AG04449 (cell line): ENCODE data around the gene SMPD3.

Experiments used
- CTCF ChIA-PET: fragments of 350-600 bp; formaldehyde crosslinking; extraction: SDS; loops from one replicate; lab custom pipeline; 2021; ENCODE audit warnings: antibody characterized with exemption; lab: Yijun Ruan, JAX
- POLR2A ChIA-PET: fragments of 400-600, 350-600 bp; formaldehyde crosslinking; extraction: SDS; loops from one replicate; lab custom pipeline; 2020; ENCODE audit warnings: antibody characterized with exemption, inconsistent platforms; lab: Yijun Ruan, JAX
- DNase-seq: peaks from one replicate; pipeline ENCODE4 v3.0.0-alpha.2; 2010; ENCODE audit warnings: low read depth, low spot score
- H3K4me3 ChIP-seq: 2 replicates; pipeline ENCODE4 v1.5.1; 2011; ENCODE audit warnings: low read depth, mild to moderate bottlenecking, control low read depth, low read length
- CTCF ChIP-seq: IDR thresholded peaks from one replicate; pipeline ENCODE4 v1.5.1; 2011; ENCODE audit warnings: mild to moderate bottlenecking, moderate library complexity, low read length, control low read depth, inconsistent platforms; ENCODE audit not compliant: insufficient read depth; ENCODE audit errors: missing control alignments

The SMPD3 gene

GRCh38 chr16:68371706-68372380 lies 76.5 kb downstream of the SMPD3 start:
- TF ChIP-seq CTCF = no peak
- POLR2A ChIA-PET = no interaction called here
- CTCF ChIA-PET = interaction anchor here (1.4 to 1.5 kb wide), 2 partner anchors 9 to 25 kb away, joined by 3 to 7 read pairs; no protein-coding TSS in a partner anchor
- no peak overlapping the region for H3K4me3 ChIP-seq
- no peak for DNase-seq

GRCh38 chr16:68371276-68371651 lies 77.0 kb downstream of the SMPD3 start:
- no peak overlapping the region for H3K4me3 ChIP-seq
- POLR2A ChIA-PET = no interaction called here
- CTCF ChIA-PET = interaction anchor here (1.0 to 7.3 kb wide), 4 partner anchors 9 to 138 kb away, joined by 3 to 46 read pairs (median 5); no protein-coding TSS in a partner anchor
- TF ChIP-seq CTCF = no peak
- no peak for DNase-seq

GRCh38 chr16:68370581-68371275 lies 77.6 kb downstream of the SMPD3 start:
- H3K4me3 ChIP-seq = no peak overlapping the region
- no peak for DNase-seq
- ChIA-PET POLR2A (no interaction called here), CTCF (interaction anchor here (1.0 to 7.3 kb wide), 3 partner anchors 8 to 138 kb away, joined by 3 to 46 read pairs (median 3); no protein-coding TSS in a partner anchor)
- TF ChIP-seq CTCF = no peak

- no peak for TF ChIP-seq CTCF
- H3K4me3 ChIP-seq = no peak overlapping the region
- POLR2A ChIA-PET = no interaction called here
- DNase-seq = no peak
- CTCF ChIA-PET = interaction anchor here (1.0 to 7.3 kb wide), 3 partner anchors 8 to 139 kb away, joined by 3 to 46 read pairs (median 4); no protein-coding TSS in a partner anchor
Observed at GRCh38 chr16:68369697-68370580, 78.4 kb downstream of the SMPD3 start.

- ChIA-PET CTCF (interaction anchor here (1.3 to 7.3 kb wide), 4 partner anchors 14 to 140 kb away, joined by 3 to 46 read pairs (median 4); no protein-coding TSS in a partner anchor), POLR2A (no interaction called here)
- DNase-seq = no peak
- no peak for TF ChIP-seq CTCF
- no peak overlapping the region for H3K4me3 ChIP-seq
Observed at GRCh38 chr16:68369168-68369567, 79.1 kb downstream of the SMPD3 start.
